Embryonic facial prominence (tissue), 1 donor: ENCODE measurements around the gene BRCA2.

Experiments used
- DNase-seq: peaks from one replicate; pipeline ENCODE4 v3.0.0-alpha.2; 2016; ENCODE audit errors: extremely low spot score

BRCA2 gene, protein sequence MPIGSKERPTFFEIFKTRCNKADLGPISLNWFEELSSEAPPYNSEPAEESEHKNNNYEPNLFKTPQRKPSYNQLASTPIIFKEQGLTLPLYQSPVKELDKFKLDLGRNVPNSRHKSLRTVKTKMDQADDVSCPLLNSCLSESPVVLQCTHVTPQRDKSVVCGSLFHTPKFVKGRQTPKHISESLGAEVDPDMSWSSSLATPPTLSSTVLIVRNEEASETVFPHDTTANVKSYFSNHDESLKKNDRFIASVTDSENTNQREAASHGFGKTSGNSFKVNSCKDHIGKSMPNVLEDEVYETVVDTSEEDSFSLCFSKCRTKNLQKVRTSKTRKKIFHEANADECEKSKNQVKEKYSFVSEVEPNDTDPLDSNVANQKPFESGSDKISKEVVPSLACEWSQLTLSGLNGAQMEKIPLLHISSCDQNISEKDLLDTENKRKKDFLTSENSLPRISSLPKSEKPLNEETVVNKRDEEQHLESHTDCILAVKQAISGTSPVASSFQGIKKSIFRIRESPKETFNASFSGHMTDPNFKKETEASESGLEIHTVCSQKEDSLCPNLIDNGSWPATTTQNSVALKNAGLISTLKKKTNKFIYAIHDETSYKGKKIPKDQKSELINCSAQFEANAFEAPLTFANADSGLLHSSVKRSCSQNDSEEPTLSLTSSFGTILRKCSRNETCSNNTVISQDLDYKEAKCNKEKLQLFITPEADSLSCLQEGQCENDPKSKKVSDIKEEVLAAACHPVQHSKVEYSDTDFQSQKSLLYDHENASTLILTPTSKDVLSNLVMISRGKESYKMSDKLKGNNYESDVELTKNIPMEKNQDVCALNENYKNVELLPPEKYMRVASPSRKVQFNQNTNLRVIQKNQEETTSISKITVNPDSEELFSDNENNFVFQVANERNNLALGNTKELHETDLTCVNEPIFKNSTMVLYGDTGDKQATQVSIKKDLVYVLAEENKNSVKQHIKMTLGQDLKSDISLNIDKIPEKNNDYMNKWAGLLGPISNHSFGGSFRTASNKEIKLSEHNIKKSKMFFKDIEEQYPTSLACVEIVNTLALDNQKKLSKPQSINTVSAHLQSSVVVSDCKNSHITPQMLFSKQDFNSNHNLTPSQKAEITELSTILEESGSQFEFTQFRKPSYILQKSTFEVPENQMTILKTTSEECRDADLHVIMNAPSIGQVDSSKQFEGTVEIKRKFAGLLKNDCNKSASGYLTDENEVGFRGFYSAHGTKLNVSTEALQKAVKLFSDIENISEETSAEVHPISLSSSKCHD (N-terminal part only)

DNA sequence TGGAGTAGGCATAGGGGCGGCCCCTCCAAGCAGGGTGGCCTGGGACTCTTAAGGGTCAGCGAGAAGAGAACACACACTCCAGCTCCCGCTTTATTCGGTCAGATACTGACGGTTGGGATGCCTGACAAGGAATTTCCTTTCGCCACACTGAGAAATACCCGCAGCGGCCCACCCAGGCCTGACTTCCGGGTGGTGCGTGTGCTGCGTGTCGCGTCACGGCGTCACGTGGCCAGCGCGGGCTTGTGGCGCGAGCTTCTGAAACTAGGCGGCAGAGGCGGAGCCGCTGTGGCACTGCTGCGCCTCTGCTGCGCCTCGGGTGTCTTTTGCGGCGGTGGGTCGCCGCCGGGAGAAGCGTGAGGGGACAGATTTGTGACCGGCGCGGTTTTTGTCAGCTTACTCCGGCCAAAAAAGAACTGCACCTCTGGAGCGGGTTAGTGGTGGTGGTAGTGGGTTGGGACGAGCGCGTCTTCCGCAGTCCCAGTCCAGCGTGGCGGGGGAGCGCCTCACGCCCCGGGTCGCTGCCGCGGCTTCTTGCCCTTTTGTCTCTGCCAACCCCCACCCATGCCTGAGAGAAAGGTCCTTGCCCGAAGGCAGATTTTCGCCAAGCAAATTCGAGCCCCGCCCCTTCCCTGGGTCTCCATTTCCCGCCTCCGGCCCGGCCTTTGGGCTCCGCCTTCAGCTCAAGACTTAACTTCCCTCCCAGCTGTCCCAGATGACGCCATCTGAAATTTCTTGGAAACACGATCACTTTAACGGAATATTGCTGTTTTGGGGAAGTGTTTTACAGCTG, at the start of gene BRCA2, which contains the start of gene ZAR1L:
Gene BRCA2 (plus strand): TSS at position 271 of the 790 bp plus-strand sequence. CDS start 953 bp downstream, outside the sequence.
Gene ZAR1L (minus strand): TSS at position 126 of the 790 bp plus-strand sequence. CDS start 3,438 bp downstream, outside the sequence.
- peak; percentile 83 for DNase-seq

DNA sequence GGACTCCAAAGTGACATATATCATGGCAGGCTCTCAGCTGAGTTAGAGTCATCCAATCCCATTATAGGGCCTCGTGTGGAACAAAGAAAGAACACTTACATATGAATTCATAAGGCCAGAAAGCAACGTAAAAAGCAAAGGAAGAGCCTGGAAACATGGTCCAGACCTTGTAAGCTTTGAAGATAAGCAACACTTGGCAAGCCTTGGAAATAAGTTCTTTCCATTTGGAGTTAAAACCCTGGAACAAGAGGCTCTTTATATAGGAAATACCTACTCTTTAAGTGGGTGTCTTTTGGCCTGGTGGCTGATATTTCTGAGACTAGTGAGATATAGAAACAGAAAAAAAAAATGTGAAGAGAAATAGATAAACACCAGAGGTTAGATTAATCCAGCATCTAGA, 49.6 kb upstream of the BRCA2 start:
- DNase-seq = no peak

DNA sequence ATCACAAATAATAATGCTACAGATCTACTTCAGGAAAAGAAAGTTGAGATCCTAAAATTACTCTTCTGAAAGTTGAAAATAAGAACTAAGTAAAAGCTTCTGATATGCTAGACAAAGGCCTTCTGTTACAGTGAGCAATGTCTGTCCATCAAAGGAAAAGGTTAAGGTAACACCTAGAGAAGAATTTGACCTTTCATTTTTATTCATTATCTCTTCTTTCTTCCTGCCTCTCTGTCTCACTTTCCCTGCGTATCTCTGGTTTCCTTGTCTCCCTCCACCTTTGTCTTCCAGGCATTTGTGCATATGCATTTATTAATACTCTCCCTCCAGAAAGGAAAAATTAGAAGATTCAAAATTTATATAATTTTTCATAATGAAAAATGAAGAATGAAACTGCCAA, 49.2 kb upstream of the BRCA2 start:
- no peak for DNase-seq

DNA sequence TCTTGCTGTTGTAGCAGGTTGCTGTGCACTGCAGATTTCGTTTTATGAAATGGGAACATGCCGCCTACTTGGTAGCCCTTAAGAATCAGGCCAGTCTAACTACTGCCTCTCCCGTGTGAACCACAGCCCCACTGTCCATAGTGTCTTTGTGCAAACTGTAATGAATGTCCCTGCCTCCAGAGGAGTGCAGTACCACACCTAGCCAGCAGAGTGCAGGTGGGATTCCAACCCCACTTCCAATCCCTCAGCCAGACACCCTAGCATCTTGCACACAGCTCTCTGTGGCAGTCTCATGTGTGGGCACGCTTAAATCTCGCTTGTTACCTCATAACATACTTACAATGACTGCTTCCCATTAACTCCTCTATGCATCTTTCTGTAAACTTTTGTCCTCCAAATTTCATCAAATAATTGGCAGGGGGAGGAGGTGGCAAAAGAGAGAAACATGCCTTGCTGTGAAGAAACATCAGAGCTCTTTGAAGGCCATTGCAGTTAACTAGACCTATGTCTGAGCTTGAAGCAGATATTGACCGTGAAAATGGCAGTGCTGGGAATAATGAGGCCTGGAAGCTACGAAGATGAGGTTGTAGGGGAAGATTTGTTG, 47.4 kb upstream of the BRCA2 start:
- no peak for DNase-seq

DNA sequence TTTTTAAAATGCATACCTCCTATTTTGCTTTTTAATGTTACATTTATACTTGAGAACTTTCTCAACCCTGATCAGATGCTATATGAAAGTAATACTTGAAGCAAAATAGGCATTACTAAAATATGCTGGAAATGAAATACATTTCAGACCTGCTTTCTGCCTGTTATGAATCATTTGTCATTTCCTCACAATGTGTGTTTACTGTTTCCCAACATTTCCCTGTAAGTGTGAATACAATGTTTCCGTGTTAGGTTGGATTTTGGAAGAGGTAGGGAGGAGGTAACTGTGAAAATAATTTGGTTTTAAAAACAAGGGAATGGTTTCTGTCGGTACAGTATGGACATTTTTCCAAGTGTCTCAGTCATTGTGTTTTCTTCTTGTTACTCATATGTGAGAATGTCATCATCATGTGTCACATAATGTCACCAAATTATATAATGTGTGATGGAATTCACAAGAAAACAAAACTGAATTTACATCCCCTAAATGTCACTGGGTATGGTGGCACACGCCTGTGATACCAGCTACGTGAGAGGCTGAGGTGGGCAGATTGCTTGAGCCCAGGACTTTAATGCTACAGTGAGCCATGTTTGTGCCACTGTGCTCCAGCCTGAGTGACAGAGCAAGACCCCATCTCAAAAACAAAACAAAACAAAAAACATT, 43.2 kb upstream of the BRCA2 start:
- DNase-seq = no peak

DNA sequence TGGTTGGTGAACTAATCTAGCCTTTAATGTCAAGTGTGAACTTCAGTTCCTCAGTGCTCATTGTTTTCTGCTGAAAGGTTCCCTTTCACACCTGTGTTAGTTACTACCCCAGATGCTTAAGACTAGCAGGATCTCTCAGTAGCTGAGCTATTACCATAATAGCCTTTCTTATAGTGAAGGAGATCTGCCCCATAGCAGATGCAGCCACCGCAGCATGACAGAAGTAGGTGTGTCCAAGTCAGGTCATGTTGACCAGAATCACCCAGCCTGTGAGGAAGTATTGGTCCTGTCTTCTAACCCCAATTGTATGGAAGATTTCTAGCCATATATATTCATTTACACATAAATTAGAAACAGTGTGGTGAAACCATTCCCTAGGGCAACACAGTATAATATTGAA, 37.5 kb upstream of the BRCA2 start:
- DNase-seq = no peak

DNA sequence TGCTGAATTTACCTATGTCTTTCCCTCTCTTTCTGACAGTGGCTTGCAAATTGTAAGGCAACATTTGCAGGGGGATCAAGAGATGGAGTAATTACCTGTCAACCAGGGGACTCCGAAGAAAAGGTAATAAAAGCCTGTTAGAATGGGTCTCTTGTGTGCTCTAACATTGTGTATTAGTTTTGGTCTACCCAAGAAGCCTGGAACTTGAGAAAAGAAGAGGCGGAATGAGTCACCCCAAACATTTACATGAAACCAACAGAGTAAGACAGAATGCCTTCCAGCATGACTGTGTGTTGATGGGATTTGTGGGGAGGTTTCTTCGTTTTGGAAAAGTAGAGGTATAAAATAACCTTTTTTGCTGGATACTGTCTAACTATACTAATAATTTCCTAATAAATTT, 36.9 kb upstream of the BRCA2 start:
- no peak for DNase-seq

DNA sequence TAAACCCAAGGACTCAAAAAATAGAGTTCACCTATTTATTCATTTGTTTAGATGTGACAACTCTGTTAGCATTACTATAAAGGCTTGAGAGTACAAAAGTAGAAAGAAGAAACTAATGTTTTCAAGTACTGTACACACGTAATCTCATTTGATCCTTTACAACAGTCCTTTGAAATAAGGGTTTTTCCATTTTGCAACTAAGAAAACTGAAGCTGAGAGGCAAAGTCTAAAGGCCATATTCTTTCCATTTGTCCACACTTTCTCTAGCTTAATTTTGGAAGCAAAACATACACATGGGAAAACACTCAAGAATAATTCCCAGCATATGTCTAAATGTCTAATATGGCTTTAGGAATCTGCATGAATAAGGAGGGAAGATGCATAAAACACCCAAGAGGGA, 34.2 kb upstream of the BRCA2 start:
- no peak for DNase-seq

DNA sequence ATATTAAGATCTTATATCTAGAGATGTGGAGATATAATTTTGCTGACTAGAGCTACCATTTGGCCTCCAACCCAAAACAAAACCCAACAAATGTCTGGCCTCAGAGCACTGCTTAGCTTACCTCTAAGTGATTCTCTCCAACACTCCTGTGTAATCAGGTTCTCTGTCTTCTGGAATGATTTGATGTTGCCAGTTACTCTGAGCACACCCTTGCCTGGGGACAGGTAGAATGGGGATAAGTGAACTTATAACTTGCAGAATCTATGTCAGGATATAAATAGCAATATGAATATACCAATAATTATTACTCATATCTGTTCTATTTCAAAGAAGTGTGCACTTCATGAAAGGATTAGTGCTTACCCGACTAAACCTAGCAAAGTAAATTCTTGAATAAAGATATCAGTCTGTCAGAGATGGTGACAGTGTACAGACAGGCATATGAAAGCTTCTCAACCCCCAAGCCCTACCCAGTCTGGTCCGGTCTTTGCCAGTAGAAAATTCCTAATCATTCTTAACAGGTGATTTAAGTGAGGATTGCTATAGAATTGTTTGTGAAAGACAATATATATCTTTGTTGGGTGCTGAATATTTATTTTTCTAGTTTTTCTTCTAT, 33.1 kb upstream of the BRCA2 start:
- no peak for DNase-seq

DNA sequence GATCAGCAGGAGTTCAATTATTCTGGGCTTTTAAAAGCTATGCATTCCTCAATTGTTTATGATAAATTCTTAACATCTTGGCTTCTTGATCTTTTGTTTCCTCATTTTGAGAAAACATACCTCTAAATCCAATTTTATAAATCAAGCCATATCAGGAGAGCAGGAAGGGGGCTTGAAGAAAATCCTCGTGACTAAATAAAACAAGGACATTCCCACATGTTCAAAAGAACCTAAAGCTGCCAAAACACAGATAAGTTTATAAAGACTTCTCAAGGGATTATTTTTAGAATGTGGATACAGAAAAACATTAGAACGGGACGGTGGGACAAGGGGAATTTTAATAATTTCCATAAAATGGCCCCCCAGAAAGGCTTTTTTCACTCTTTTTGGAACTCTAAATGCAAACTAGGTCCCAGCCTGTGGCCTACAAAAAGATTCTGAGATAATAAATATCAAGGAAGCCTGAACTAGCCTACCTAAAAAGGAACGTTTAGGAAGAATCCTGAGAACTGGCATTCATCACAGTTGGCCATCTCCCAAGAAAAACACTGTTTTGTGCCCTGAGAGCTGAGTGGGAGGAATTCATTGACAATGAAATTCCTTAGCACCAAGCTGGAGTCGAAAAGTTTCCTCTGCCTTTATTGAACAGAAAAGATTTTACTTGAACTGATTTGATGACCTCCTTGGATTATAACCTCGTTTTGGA, 30.2 kb upstream of the BRCA2 start:
- DNase-seq = no peak

DNA sequence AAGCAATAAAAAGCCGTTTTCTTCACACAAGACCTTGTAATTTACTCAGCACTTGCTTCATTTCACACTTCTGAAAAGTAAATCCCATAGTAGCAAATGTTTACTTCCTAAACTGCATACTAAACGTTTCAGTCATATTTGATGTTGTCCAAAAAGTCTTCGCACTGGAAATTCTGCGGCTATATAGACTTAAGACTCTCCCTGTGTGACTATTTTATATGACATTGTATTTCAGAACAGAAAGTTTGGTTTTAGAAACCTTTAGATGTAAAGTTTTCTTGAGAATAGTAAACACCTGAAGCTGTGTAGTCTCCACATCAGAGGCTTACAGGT, 29.7 kb upstream of the BRCA2 start:
- DNase-seq = no peak

DNA sequence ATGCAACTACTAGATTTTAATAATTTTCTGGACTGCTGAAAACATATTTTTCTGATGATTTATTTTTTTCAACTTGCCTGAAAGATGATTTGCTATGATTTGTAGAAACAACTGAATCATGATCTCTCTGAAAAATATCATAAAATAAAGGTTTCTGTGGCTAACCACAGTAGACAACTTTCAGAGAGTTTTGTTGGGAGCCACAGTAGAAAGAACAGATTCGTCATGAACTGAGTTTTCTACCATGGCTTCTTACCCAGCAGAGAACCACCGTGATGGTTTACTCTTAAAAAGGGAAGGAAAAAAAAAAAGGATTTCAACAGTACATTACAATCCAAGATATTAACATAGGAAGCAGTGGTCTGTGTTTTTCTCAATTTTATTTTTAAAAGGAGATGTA, 18.1 kb upstream of the BRCA2 start:
- DNase-seq = no peak

DNA sequence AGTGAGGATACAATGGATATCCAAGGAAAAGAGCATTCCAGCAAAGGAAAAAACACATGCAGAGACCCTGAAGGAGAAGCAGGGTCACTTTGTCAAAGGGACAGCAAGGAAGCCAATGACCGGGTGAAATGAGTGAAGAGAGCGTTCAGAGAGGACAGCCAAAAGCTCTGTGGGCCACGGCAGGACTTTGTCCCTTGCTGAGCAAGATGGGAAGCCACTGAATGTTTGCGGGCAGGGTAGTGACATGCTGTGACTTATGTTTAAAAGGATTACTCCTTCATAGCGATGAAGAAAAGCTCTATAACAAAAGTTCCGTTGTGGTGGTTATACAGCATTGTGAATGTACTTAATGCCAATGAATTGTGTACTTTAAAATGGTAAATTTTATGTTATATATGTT, 16.6 kb upstream of the BRCA2 start:
- no peak for DNase-seq

DNA sequence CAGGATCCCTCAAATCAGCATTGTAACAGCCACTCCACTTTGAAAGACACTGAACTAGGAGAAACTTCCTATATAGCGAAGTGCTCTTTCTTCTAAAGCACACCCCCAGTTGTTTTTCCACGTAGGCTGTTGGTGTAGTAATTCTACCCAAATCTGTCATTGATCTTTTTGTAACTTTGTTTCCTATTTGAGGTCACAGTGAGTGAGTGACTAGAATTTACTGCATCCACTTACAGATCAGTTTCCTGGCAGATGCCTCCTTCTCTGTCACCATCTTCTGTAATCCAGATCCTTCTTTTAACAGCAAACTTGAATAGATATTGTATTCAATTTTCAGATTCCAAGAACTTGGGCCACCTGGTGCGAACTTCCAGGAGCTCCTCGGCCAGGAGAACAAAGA, 15.4 kb upstream of the BRCA2 start:
- no peak for DNase-seq

DNA sequence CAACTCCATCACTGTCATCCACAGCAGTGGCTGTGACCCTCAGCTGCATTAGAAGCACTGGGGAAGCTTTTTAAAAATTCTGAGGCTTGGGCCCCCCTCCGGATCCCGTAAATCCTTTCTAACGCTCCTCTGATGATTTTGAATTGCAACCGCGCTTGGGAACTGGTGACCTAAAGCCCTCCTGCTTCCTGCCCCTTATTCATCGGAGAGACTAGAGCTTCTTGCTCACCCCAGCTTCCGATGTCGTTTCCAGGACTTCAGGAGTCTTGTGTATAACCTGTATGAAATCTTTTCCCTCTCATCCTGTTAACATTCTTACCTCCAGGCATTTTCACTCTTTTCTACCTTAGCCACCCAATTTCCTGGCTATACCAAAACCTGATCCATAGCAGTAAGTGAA, 14.9 kb upstream of the BRCA2 start:
- no peak for DNase-seq

DNA sequence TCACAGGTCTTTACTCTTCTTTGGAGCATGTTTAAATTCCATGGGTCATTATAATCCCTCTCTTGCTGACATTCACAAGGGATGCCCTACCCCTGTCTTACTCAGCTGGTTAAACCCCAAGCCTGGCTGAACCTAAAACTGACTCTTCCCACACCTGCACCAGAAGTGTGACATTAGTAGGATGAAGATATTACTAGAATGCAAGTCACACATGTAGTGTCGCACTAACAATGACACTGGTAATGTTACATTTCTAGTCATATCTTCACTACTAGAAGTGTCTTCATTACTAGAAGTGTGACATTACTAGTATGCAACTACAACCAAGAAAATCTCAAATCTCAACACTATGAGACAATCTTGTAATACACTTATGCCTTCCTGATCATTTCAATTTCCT, 14.4 kb upstream of the BRCA2 start:
- no peak for DNase-seq

DNA sequence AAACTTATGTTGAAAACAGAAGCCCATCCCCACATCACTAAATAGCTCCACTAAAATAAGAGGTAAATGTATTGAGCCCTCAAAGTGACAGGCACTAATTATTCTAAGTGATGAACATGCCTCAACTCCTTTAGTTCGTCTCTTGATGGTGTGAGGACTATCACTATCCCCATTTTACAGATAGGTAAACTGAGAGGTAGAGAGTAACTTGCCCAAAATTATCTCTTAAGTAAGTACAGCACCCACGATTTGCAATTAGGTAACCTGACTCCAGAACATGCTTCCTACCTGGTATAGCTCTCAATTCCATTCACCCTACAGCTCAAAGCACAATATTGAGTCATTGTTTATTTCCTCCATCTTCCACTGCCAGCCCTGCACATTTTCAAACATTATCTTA, 12.8 kb upstream of the BRCA2 start:
- DNase-seq = no peak

DNA sequence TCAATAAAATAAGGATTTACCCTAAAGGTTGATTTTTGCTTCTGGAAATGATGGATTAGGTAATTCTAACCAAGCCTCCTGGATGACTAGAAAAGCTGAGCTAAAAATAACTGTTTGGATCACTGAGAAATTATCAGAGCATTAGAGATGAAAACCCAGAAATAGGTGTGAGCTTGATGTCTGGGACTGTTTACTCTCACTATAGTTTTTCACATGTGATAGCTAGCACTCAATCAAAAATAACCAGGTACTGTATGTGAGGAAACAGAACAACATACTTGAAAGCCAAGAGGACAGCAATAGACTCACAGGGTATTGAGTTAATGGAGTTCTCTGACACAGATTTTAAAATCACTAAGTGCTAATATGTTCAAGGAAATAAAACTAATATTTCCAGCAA, 9.7 kb upstream of the BRCA2 start:
- DNase-seq = no peak
